Vagina (tissue), 2 donors: ENCODE results near the gene SLC35D2. TPM values are rescaled to one million over a fixed set of nuclear protein-coding genes. Genes with fewer than 3 reads are reported as not detected.
A peak's percentile ranks its signal among the peaks of the same experiment; 100 is the strongest.

ENCODE experiments used
- DNase-seq, 2 donors: peaks; one replicate each; pipeline ENCODE4 v3.0.0-alpha.2; 2017; ENCODE audit errors: extremely low spot score in 2 of 2
- H3K27ac ChIP-seq: fragments of 200-600 bp; sonication (generic); one replicate; pipeline ENCODE4 v1.5.1; 2019
- H3K27me3 ChIP-seq: fragments of 200-600 bp; sonication (generic); one replicate; pipeline ENCODE4 v1.5.1; 2019
- H3K36me3 ChIP-seq, 2 donors: fragments of 200-600 bp; sonication (generic); one replicate each; pipeline ENCODE4 v1.5.1; 2017 to 2019
- H3K4me1 ChIP-seq: fragments of 200-600 bp; sonication (generic); one replicate; pipeline ENCODE4 v1.5.1; 2019
- H3K4me3 ChIP-seq, 2 donors: fragments of 200-600 bp; sonication (generic); 1 replicate in 1 of 2; 2 replicates in 1 of 2; pipeline ENCODE4 v1.5.1; 2016 to 2019
- H3K9me3 ChIP-seq: fragments of 200-600 bp; sonication (generic); one replicate; pipeline ENCODE4 v1.5.1; 2019
- CTCF ChIP-seq, 3 experiments: fragments of 450-650 bp in 2 of 3; fragments of 200-600 bp in 1 of 3; sonication (generic) in 1 of 3; IDR thresholded peaks; one replicate each; pipeline ENCODE4 v1.5.1; 2017 to 2019; ENCODE audit warnings: antibody characterized with exemption in 3 of 3, mild to moderate bottlenecking in 2 of 3, moderate library complexity in 2 of 3
- POLR2A ChIP-seq, 2 donors: fragments of 450-650 bp; IDR thresholded peaks; one replicate each; pipeline ENCODE4 v1.6.1; 2017; ENCODE audit warnings: antibody characterized with exemption in 2 of 2, mild to moderate bottlenecking in 2 of 2, moderate library complexity in 2 of 2
- POLR2AphosphoS5 ChIP-seq, 2 donors: sonication (generic); formaldehyde crosslinking; IDR thresholded peaks; one replicate each; pipeline ENCODE4 v1.9.0; 2017; ENCODE audit warnings: antibody characterized with exemption in 2 of 2, mild to moderate bottlenecking in 2 of 2, low read depth in 1 of 2; ENCODE audit not compliant: insufficient read depth in 1 of 2
- intact Hi-C: fragments of 100-400 bp; cut with DNase I; formaldehyde crosslinking; loops from one replicate; pipeline ENCODE4 v1.15.1; 2023
- total RNA-seq: library from RNA; depleted of rRNA; stranded (reverse); fragments of >200 nt; gene quantifications from one replicate; pipeline ENCODE4 v1.2.3, GENCODE V29; 2016

The SLC35D2 gene
- total RNA-seq, 1 donor from 2014 or later = 17.9 TPM

- TF ChIP-seq CTCF (IDR thresholded peaks at IDR 0.05) = peak in 1 of 3 experiments; percentile 6
- peak; percentile 37 to 57 for TF ChIP-seq POLR2AphosphoS5 (IDR thresholded peaks at IDR 0.05; ENCODE audit: insufficient read depth in 1 of 2, low read depth in 1 of 2)
- TF ChIP-seq POLR2A (IDR thresholded peaks at IDR 0.05) = peak in 1 of 2 donors; percentile 2
- peaks cover 33% of the 10 kb centered on the region for H3K4me1 ChIP-seq
- DNase-seq = peak in 1 of 2 donors; percentile 99
Observed at GRCh38 chr9:96418083-96418919, 34.8 kb upstream of the SLC35D2 start, which contains the start of gene ZNF367. Gene ZNF367, minus strand, starts transcription at chr9:96418370. Its CDS starts 338 bp downstream, at chr9:96418032.

GRCh38 chr9:96417661-96418082 is 34.2 kb upstream of the SLC35D2 start:
- Histone ChIP-seq H3K4me1 (peaks cover 33% of the 10 kb centered on the region), H3K9me3 (no peaks in the 10 kb centered on the region), H3K36me3 (no peaks in the 10 kb centered on the region), H3K27ac (peak overlapping the region; percentile 99), H3K4me3 (peak overlapping the region; percentile 93 to 96), H3K27me3 (no peaks in the 10 kb centered on the region)
- DNase-seq = no peak
- intact Hi-C loops = loop anchor here (10.0 kb wide), 1 partner anchor 237 kb away; the partner anchor contains the start of gene PRXL2C
- TF ChIP-seq POLR2AphosphoS5 (IDR thresholded peaks at IDR 0.05; ENCODE audit: insufficient read depth in 1 of 2, low read depth in 1 of 2) (no peak), CTCF (IDR thresholded peaks at IDR 0.05) (no peak), POLR2A (IDR thresholded peaks at IDR 0.05) (no peak)

More at GRCh38 chr9:96418083-96418919, 34.8 kb upstream of the SLC35D2 start, which contains the start of gene ZNF367:
- Histone ChIP-seq H3K36me3 (no peaks in the 10 kb centered on the region), H3K9me3 (no peaks in the 10 kb centered on the region), H3K27me3 (no peaks in the 10 kb centered on the region), H3K27ac (peak within 1 kb of the TSS; percentile 99), H3K4me3 (peak within 1 kb of the TSS; percentile 93 to 96)
- intact Hi-C loops = loop anchor here (10.0 kb wide), 1 partner anchor 236 kb away; the partner anchor contains the start of gene PRXL2C

GRCh38 chr9:96417051-96417586 is 33.6 kb upstream of the SLC35D2 start:
- Histone ChIP-seq H3K9me3 (no peaks in the 10 kb centered on the region), H3K27ac (peak overlapping the region; percentile 99), H3K4me3 (peak overlapping the region; percentile 93 to 96), H3K27me3 (no peaks in the 10 kb centered on the region), H3K36me3 (no peaks in the 10 kb centered on the region), H3K4me1 (peaks cover 33% of the 10 kb centered on the region)
- DNase-seq = peak in 1 of 2 donors; percentile 91
- peak; percentile 56 to 81 for TF ChIP-seq POLR2AphosphoS5 (IDR thresholded peaks at IDR 0.05; ENCODE audit: insufficient read depth in 1 of 2, low read depth in 1 of 2)
- peak in 1 of 3 experiments; percentile 14 for TF ChIP-seq CTCF (IDR thresholded peaks at IDR 0.05)
- TF ChIP-seq POLR2A (IDR thresholded peaks at IDR 0.05) = no peak
- intact Hi-C loops = loop anchor here (10.0 kb wide), 1 partner anchor 238 kb away; the partner anchor contains the start of gene PRXL2C

- no peak for TF ChIP-seq POLR2A (IDR thresholded peaks at IDR 0.05)
- TF ChIP-seq CTCF (IDR thresholded peaks at IDR 0.05) = no peak
- TF ChIP-seq POLR2AphosphoS5 (IDR thresholded peaks at IDR 0.05; ENCODE audit: insufficient read depth in 1 of 2, low read depth in 1 of 2) = no peak
- Histone ChIP-seq H3K9me3 (no peaks in the 10 kb centered on the region), H3K27ac (no peak overlapping the region), H3K4me1 (peaks cover 15% of the 10 kb centered on the region), H3K4me3 (no peak overlapping the region), H3K36me3 (no peaks in the 10 kb centered on the region), H3K27me3 (no peaks in the 10 kb centered on the region)
- intact Hi-C loops = loop anchor here (10.0 kb wide), 1 partner anchor 241 kb away; the partner anchor contains the start of gene PRXL2C
- no peak for DNase-seq
Observed at GRCh38 chr9:96413302-96414221, 30.1 kb upstream of the SLC35D2 start.
